ENCODE data around the gene BDKRB2. TPM values are rescaled to one million over a fixed set of nuclear protein-coding genes. Genes with fewer than 3 reads are reported as not detected.
"Not testable (repeated sequence)": the region's sequence is repeated elsewhere in the genome, so short reads cannot be mapped to it uniquely, and the experiment has no call there.

BDKRB2 gene
- polyA plus RNA-seq, 1 donor: 2.5 TPM

DNA sequence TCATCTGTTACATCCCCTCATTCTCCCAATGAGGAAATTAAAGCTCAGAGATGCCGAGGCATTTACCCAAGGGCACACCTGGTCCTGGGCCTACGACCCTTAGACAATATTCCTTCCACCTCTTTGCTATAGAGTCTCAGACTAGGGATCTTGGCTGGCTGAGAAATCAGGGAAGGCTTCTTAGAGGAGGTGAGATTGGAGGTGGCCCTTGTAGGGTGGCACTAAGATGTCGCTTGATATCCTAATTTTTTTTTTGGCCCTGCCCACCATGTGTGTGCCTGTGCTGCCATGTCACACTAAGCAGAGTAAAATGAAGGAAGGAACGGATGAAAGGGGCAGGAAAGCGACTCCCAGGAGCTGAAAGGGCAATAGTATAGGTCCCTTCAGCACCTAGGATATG, 20.6 kb downstream of the BDKRB2 start:
- no peak for DNase-seq

DNA sequence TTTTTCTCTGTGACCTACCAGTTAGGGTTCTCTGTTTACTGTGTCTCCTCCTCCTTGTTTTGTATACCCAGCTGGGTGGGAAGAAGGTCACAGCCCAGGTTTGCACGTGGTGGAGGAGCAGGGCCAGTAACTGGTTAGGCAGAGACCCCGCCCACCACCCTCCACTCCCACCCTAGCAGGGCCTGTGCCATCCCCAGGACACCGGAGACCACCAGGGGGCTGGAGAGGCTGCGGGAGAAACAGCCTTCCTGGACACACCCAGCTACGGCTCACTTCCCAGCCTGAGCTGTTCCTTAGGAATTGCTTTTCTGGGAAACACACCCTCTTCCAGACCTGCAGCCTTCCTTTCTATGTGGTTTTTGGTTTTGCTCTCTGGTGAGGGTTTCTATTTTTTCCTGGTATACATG, 21.1 kb downstream of the BDKRB2 start:
- peak; percentile 29 for DNase-seq

DNA sequence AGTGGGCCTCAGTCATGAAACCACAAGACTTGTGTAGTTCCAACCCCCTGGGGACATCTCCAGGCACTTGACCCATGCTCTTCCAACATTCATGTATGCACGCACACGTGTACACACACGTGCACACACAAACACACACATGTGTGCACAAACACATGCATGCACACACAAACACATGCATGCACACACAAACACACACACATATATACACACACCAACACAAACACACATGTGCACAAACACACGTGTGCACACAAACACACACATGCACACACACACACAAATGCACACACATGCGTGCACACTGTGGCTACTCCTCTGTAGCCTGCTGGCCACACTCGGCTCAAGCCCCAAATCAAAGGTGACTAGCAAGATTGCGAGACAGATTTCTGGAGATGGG, 22.8 kb downstream of the BDKRB2 start:
- no peak for DNase-seq

DNA sequence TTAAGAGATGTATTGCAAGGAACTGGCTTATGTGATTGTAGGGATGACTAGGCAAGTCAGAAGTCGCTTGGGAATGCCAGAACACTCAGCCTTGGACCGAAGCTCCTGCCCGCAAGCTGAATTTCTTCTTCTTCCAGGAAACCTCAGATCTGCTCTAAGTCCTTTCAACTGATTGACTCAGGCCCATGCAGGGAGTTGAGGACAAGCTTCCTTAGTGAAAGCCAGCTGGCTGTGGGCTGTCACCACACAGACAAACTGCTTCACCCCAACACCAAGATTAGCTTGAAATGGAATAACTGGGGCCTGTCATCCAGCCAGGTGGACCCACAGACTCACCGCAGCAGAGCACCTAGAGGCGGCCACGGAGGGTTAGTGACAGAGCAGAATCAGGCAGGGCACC, 24.7 kb downstream of the BDKRB2 start:
- DNase-seq: no peak

- DNase-seq: no peak
Measured at GRCh38 chr14:96231056-96231455, 26.4 kb downstream of the BDKRB2 start.

- no peak for DNase-seq
Measured at GRCh38 chr14:96231526-96232130, 27.0 kb downstream of the BDKRB2 start.

- no peak for DNase-seq
Measured at GRCh38 chr14:96232506-96232905, 27.9 kb downstream of the BDKRB2 start.

DNA sequence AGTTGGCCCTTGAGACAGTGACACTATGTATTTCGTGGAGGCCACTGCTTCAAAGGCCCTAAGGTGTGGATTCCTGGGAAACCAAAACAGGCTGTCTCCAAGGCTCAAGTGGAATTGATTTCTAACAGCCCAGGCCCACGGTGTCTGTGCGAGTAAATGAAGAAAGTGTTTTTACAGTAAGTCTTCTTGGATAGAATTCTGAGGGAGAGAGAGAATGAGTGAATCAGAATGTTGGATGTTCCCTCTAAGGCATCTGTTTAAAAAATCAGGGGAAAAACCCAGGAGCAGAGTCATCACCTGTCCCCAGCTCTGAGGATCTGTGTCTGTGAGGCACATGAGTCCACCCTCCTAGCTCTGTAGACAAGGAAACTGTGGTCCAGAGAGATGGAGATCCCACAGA, 29.0 kb downstream of the BDKRB2 start:
- DNase-seq: no peak

GRCh38 chr14:96235426-96235825, 30.8 kb downstream of the BDKRB2 start:
- DNase-seq: no peak

DNA sequence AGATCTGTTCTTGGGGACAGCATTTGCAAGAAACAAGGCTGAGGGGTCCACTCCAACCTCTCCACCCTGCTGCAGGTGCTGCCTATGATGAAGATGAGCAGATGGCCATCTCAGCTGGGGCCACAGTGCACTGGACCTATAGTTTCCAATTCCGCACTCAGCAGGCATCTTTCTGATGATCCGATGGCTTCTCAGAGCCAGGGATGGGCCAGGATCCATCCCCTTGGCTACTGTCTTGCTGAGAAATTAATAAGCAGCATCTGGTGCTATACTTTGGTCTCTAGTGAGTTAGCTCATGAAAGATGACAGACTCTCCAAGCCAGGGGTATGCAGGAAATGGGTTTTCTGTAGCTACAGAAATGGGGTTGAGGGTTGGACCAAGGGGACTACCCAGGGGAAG, 33.0 kb downstream of the BDKRB2 start:
- no peak for DNase-seq

DNA sequence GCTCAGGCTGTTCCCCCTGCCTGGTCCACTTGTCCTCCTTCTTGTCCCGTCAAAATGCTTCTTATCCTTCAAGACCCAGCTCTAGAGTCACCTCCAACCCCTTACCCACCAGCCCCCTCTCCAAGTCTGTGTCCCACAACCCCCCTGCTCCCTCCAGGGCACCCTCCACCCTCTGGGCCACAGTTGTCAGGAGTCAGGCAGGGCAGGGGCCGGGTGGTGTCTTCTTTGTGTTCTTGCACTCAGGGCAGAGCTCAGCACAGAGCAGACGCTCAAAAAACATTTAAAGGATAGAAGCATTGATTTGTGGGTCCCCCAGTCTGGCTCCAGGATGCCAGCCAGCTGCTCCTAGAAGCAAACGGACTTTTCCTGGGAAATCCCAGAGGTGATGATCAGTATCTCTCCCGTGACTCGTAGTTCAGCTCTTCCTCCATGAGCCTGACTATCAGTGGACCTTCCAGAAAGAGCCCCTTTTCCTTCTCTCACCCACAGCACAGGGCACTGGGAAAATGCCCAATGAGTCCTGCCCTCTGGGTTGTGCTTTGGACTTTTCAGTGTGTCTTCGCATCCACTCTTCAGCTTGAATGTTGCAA, 34.1 kb downstream of the BDKRB2 start:
- DNase-seq: no peak

GRCh38 chr14:96239711-96240141, 35.1 kb downstream of the BDKRB2 start:
- DNase-seq: no peak

GRCh38 chr14:96240641-96241040, 36.0 kb downstream of the BDKRB2 start:
- no peak for DNase-seq

GRCh38 chr14:96242126-96242525, 37.5 kb downstream of the BDKRB2 start:
- DNase-seq: no peak

GRCh38 chr14:96243785-96244184, 39.1 kb downstream of the BDKRB2 start:
- DNase-seq: no peak

GRCh38 chr14:96245074-96245473, 40.4 kb downstream of the BDKRB2 start:
- not testable (repeated sequence) for DNase-seq

- no peak for DNase-seq
Measured at GRCh38 chr14:96245710-96246538, 41.3 kb downstream of the BDKRB2 start.

GRCh38 chr14:96246539-96246847, 41.9 kb downstream of the BDKRB2 start:
- no peak for DNase-seq

DNA sequence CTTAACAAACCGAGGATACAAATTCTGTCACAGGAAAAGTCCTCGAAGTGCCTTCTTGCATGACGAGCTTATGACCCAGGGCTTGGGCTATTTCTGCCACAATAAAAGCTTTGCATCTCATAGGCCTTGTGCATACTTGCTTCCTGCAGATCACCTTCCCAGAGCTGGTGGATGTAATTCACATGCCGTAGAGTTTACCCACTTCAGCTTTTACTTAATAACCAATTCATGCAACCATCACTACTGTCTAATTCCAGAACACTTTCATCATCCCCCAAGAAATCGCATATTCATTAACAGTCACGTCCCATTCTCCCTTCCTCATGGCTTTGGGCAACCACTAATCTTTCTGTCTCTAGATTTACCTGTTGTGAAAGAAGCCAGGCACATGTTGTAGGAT, 42.4 kb downstream of the BDKRB2 start:
- DNase-seq: no peak

GRCh38 chr14:96249029-96249428, 44.4 kb downstream of the BDKRB2 start:
- no peak for DNase-seq

GRCh38 chr14:96250485-96250884, 45.8 kb downstream of the BDKRB2 start:
- no peak for DNase-seq

DNA sequence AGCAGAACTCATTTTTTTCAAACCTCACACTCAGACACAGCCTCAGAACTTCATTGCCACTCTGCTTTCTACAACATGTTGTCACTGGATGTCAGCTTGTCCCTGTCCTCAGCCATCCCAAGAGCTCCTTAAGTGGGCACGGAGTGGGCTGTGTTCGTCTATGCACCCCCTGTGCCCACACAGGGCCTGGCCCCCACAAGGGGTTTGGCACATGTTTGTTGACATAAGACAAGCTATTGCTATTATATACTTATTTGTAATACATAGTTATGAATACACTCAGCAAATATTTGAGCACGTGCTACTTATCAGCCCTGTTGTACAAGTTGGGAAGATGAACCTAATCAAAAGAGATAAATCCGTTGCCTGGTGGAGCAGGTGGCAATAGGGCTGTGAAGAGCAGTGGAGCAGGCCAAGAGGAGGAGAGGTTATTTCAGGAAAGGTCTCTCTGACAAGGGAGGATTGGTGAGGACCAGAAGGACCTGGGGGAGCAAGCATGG, 47.1 kb downstream of the BDKRB2 start:
- DNase-seq: no peak

DNA sequence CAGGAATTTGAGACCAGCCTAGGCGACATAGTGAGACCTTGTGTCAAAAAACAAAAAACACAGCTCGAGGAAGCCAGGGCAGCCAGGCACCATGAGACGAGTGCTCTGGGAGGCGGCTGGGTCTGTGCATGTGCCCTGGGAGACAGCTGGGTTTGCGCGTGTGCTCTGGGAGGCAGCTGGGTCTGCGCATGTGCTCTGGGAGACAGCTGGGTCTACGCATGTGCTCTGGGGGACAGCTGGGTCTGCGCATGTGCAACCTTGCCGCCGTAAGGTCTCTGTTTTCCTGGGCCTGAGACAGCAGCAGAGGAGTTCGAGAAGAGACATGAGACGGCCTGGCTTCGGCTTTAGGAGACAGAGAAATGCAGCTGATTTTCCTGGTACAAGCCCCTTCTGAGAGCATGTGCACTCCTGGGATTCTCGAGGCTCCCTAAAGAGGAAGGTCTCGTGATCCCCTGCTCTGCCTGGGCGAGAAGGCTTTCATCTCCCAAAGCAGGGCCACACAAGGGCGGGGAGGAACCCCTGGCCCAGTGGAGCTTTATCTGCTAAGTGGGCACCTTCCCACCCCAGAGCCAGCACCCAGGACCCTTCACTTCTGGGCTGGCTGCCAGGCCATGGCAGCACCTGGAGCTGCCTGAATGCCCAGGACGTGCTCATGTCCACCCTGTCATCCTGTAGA, 47.8 kb downstream of the BDKRB2 start:
- no peak for DNase-seq

Measured in left kidney (tissue), 2 donors.